ENCODE measurements around the gene TP53RK.

Gene TP53RK

DNA sequence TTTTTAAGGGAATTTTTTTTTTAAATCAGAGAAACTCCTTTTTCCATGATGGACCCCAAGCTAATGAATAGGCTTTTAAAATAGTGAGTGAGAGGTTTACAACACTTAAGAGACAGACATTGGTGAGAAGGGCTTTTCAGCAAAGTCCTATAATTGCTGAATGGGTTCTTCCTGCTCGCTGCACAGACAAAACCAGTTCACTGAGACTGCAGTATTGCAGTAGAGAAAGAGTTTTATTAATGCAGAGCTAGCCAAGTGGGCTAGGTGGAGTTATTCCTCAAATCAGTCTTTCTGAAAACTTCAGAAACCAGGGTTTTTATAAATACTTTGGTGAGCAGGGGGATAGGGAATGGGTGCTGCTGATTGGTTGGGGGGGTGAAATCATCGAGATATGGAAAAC is 17.0 kb upstream of the TP53RK start:
- DNase-seq (ENCODE audit: low read depth), result no peak

DNA sequence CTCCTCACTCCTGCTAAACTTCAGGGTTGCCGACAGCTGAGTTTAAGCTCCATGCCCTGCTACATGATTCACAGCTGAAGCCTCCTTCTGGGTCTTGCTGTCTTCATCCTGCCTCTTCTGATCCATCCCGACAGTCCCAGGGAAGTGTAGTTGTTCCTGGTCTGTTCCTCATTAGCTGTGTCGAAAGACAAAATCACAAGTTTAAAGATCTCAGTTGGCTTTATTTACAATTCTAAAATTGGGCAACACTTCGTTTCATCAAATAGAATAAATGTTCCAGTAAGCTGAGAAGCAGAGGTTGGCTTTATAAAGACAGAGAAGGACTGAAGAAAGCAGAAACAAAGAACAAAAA is 16.1 kb upstream of the TP53RK start:
- DNase-seq (ENCODE audit: low read depth), result no peak

DNA sequence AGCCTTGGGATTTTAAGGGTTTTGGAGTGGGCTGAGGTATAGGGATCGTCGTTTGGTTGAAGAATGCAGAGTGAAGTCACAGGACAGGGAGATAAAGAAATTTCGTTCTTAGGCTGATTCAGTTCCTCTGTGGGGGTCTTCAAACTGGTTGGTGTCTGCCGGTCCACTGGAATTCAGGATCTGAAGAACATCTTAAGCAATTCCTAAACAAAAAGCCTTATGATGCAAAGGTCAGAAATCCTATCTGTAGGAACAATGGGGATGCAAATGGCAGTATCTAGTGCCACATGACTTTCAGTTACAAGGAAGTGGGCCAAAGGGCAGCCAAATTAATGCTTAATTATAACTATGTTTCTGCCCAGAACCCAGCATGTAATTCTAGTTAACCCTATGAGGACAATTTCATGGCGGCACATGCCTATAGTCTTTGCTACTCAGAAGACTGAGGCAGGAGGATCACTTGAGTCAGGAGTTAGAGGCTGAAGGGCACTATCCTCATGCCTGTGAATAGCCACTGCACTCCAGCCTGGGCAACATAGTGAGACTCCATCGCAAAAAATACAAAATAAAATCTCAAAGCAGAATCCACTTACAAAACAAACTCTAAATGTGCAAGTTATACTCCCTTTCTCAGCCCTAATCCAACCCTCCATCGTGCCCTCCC is 15.6 kb upstream of the TP53RK start:
- no peak for DNase-seq (ENCODE audit: low read depth)

DNA sequence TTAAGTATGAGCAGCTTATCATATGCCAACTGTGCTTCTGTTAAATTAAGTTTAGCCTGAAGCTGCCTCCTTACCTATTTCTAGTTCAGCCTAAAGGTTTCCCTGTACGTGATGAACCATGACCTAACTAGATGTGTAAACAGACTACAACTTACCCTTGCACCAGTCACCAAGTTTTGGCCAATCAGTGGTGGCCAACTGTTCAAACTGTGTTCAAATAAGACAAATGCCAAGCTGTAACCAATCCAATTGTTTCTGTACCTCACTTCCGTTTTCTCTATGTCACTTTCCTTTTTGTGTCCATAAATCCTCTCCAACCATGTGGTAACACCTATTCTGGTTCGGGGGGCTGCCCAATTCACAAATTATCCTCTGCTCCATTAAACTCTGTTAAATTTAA is 14.2 kb upstream of the TP53RK start:
- DNase-seq (ENCODE audit: low read depth), result no peak

DNA sequence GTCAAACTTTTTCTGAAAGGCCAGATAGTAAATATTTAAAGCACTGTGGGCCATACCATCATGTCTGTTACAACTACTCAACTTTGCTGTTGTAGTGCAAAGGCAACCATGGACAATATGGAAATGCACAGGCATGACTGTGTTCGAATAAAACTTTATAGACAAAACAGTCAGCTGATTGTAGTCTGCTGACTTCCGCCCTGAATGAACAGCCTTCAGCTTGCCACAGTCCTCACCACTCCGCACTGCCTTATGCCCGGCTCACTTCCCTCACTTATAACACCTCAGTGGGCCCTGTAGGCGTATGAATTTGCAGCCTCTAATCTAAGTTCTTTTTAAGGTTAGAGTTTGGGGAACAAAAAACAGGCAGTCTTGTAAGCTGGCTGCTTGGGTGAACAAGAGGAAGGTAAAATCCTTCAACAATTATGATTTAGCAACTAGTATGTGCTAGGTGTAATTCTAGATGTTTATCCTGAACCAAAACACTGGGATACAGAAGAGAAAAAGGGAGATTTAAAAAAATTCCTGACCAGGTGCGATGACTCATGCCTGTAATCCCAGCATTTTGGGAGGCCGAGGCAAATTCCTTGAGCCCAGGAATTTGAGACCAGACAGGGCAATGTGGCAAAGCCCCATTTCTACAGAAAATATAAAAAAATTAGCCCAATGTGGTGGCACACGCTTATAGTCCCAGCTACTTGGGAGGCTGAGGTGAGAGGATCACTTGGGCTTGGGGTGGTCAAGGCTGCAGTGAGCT is 13.4 kb upstream of the TP53RK start:
- no peak for DNase-seq (ENCODE audit: low read depth)

DNA sequence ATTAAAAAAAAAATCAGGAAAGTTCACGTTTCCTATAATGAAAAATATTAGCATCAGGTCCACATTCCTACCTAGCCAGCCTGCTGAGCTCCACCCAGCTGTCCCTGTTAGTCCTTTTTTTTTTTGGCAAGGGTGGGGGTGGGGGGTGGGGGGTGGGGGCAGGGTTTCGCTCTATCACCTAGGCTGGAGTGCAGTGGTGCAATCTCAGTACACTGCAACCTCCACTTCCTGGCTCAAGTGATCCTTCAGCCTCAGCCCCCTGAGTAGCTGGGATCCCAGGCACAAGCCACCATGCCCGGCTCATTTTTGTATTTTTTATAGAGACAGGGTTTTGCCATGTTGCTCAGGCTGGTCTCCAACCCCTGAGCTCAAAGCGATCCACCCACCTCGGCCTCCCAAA is 12.7 kb upstream of the TP53RK start:
- DNase-seq (ENCODE audit: low read depth), result no peak

DNA sequence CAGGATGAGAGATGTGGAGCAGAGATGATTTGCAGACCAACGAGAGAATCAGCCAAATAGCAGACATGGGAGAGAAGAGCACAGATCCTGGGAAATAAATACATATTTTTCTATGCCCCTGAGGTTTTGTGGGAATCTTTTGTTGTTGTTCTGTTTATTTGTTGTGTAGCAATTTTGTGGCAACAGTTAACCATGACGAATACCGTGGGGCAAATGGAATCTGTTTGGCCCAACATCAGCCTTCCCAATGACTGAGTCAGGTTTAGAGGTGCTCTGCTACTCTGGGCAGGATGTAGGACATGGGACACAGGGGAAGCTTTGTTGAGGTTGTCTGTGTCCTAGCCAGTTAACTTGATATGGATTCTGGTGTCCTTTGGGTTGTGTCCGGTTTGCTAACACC is 12.3 kb upstream of the TP53RK start:
- no peak for DNase-seq (ENCODE audit: low read depth)

DNA sequence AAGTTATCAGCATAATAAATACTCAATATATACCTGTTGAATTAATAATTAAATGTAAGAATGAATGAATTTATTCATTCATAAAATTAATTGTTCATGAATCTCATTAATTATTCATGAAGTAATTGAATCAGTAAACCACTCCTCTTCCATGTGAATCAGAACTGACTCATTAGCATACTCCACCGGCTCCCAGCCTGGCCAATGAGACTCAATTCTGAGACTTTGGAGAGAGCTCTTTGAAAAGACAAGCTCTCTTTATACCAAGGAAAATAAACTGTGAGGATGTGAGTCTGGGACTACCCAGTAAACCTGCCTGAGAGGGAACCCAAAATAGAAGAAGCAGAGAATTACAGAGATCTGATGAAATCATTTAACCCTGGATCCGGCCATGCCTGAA is 11.8 kb upstream of the TP53RK start:
- no peak for DNase-seq (ENCODE audit: low read depth)

DNA sequence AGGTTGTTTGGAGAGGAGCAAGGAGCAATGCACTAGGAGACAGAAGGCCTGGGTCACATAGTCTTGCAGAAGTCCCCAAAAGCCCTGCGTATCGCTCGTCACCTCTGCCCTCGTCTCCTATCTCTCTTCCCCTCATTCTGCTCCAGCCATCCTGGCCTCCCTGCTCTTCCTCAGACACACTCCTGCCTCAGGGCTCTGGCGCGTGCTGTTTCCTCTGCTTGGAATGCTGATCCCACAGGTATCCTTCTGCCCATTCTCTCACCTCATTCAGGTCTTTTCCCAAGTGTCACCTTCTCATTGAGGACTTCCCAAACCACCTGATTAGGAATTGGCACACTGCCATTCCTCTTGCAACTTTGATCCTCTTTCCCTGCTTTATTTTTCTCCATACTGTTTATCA is 11.2 kb upstream of the TP53RK start:
- no peak for DNase-seq (ENCODE audit: low read depth)

DNA sequence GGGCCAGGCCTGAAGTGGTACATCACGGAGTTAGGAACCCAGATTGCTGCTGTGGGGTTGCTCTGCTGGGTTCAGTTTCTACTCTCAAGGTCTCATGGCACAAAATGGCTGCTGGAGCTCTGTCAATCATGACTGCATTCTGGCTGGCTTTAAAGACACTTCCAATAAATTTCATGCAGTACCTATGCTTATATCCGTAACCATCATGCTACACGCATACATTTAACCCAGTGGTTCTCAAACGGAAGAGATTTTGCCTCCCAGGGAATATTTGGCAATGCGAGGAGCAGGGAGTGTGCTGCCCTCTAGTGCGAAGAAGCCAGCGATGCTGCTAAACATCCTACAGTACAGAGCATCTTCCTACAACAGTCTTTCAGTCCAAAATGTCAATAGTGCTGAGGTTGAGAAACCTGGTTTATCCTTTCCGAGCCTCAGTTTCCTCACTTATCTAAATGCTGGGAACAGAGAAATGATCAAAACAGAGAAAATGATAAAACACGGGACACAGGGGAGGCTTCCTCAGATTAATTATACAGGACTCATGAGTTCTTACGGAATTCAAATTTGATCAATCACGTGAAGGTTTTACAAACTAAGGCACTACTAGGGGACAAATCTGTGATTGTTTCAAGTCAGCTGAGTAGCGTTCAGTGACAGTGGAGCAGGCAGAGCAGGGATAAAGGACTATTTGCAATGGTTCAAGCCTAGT is 10.6 kb upstream of the TP53RK start:
- DNase-seq (ENCODE audit: low read depth), result no peak

DNA sequence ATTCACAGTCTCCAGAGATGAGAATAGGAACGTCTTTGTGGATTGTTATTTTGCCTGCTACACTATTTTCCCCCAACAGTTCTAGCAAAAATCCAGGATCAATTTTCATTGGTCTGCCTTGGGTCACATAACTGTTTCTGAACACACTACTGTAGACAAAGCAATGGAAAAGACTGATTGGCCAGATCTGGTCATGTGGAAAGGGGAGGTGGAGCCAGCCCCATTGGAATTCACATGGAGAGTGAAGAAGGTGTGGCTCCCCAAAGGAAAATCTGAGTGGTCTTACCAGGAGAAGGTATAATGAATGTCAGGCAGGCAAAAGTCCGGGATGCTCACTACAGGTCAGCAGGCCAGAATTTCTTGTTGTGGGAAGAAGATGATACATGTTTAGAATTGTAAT is 9.5 kb upstream of the TP53RK start:
- no peak for DNase-seq (ENCODE audit: low read depth)

DNA sequence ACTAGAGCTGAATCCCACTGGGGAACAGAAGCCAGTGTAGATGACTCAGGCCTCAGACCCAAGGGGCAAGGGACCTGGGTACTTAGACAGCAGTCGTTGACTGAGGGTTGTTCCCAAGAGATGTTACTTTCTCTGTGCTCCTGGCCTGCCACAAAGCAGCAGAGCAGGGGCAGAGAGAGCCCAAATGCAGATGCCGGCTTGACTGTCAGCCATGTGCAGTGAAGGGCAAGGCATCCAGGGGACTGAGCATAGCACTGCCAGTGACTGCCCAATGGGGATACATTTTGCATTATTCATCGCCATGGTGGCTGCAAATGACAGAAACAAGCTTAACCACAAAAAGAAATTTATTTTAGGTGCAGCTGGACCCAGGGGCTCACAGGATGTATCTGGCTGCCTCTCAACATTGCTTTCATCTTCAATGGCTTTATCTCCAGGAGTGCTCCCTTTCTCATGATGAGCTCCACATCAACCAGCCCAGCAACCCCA is 7.6 kb upstream of the TP53RK start:
- DNase-seq (ENCODE audit: low read depth), result no peak

DNA sequence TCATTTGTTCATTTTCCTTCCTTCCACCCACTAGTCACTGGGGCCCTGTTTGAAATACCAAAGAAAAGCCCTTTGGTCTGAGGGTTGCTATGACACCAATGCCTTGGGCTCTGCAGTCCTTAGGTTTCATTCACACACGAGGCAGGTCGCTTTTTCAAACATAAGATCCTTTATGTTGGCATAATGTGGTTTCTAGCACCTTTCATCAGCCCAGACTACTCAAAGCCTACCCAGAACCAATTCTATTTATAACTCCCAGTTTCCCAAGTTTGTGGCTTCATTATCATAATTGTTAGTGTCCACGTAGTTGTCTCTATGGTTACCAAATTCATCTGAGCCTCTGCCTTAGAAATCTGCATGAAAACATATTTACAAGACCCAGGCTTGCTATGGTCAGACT is 6.6 kb upstream of the TP53RK start:
- DNase-seq (ENCODE audit: low read depth), result no peak

DNA sequence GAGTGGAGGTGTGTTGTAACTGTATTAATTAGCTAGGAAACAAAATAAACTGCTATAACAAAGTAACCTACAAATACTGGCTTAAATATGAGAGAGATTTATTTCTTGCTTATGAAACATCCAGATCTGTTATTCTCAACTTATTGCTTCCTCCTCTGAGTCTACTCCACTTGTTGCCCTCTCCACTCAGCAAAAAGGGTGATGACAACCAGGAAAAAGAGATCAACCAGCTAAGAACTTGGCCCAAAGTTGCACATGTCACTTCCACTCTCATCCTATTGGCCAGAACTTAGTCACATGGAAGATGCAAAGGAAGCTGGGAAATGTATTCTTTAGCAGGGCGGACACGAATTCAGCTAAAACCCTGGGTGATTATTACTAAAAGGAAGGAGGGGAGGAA is 5.2 kb upstream of the TP53RK start:
- no peak for DNase-seq (ENCODE audit: low read depth)

DNA sequence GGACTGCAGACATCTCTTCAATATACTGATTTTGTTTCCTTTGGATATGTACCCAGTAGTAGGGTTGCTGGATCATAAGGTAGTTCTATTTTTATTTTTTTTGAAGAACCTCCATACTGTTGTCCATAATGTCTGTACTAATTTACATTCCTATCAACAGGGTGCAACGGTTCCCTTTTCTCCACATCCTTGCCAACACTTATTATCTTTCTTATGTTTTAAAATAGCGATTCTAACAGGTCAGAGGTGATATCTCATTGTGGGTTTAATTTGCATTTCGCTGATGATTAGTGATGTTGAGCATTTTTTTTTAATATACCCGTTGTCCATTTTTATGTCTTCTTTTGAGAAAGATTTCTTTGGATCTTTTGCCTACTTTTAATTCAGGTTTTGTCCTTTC is 2.0 kb upstream of the TP53RK start:
- no peak for DNase-seq (ENCODE audit: low read depth)

DNA sequence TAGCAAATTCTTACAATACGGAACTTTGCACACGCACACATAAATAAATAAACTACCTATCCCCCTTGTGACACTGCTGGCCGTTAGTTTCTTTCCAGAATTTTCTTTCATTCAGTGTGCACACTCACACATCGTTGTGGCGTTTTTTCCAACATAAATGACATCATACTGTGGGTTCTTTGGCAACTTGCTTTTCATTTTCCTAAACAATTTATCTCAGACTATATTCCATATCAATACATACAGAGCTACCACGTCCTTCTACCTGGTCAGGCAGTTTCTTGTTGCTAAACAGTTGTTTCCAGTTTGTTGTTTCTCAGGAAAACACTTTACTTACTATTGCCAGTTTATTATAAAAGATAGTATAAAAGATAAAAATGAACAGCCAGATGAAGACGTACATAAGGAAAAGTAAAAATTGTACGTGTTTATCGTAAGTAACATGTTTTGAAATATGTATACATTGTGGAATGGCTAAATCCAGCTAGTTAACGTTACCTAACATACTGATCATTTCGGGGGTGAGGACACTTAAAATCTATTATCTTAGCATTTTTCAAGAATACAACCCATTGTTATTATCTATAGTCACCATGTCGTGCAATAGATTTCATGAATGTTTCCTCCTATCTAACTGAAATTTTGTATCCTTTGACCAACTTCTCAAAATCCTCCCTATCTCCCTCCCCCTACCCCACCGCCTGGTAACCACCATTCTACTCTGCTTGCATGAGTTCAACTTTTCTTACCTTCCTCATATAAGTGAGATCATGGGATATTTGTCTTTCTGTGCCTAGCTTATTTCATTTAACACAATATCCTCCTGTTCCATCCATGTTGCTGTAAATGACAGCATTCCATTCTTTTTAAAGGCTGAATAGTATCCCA is 1.2 kb upstream of the TP53RK start:
- no peak for DNase-seq (ENCODE audit: low read depth)

DNA sequence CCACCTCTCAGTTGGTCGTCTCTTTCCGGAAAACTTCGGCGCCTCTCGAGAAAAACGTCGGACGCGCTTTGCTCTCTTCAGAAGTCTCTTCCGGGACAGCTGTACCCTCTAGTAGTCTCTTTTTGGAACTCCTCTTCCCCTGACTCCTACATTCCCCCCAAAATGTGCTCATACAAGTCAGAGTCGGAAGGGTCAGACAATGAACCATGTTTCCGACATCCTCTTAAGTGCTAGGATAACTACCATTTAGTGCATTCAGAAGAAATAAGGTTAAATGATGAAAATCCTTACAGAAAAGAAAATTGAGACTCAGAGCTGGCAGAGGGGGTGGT is 476 bp upstream of the TP53RK start:
- no peak for DNase-seq (ENCODE audit: low read depth)

DNA sequence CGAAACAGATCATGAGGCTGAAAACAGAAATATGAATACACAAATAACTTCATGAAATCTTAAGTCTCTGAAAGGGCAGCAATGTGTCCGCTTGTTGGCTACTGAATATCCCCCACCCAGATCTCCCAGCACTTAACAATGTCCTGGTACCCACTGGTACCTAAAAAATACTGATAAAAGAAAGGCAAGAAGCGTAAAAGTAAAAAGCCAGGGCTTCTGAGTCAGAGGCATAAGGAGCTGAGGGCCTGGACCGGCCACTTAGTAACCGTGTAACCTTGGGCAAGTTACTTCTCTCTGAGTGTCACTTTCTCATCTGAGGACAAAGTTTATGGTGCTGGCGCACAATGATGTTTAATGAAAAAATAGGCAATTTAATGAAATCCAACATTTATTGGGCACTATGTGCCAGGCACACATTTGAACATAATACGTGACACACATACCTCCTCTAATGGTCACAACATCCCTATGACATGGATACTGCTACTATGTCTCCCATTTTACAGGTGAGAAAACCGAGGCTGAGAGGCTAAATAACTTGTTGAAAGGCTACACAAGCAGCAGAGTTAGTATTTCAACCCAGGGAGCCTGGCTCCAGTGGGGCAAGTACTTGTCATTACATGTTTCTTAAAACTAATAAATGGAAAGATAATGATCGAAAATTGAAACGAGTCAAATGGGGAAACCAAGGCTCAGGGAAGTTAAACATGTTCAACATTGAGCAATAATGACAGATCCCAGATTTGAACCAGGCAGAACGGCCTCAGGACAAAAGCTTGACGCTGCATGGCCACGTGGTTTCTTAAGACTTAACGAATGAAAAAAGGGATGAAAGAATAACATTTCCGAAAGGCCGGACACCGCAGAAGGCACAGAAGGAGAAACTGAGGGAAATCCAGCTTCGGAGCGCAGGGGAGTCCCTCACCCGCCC is 828 bp downstream of the TP53RK start:
- no peak for DNase-seq (ENCODE audit: low read depth)

DNA sequence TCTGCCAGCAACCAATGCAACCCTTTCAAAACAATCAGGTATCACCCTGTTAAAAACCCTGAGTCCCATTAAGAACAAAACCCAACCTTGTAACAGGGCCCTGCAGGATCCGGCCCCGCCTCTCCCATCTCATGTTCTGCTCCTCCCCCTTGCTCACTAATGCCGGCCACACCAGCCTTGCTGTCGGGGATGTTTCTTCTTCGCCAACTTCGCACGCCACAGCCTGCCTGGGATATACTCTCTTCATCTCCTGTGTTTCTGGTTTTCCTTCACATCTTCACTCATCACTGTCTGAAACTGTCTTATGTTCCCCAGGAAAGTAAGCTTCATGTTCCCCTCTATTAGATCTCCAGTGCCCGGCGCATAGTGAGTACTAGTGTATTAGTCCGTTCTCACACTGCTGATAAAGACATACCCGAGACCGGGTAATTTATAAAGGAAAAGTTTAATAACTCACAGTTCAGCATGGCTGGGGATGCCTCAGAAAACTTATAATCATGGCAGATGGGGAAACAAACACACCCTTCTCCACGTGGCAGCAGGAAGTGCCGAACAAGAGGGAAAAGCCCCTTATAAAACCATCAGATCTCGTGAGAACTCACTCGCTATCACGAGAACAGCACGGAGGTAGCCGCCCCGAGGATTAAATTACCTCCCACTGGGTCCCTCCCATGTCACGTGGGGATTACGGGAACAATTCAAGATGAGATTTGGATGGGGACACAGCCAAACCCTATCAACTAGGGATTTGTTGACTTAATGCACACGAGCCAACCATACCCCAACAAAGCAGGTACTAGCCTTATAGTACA is 5.1 kb downstream of the TP53RK start:
- DNase-seq (ENCODE audit: low read depth), result no peak

DNA sequence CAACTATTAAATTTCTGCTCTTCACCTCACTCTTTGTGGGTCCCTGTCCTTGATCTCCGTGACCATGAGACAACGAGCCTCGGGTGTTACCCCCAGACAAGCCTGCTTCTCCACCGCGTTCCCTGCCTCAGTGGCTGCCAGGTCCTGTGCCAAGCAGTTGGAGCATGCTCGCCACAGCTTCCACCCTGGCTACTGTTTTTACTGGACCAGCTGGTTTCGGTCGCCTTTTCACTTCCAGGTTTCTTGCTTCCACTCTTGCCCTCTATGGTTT is 5.6 kb downstream of the TP53RK start:
- DNase-seq (ENCODE audit: low read depth), result no peak

Measured in stimulated activated CD4-positive, alpha-beta T cell treated with anti-CD3 and anti-CD28 coated beads, Interleukin-2, amount 100 ng/mL, for 4 hours (primary cell).